Vagina (tissue), 2 donors: ENCODE results near the gene PDLIM4. TPM values are rescaled to one million over a fixed set of nuclear protein-coding genes. Genes with fewer than 3 reads are reported as not detected.

Experiments used
- DNase-seq, 2 donors: peaks; one replicate each; pipeline ENCODE4 v3.0.0-alpha.2; 2017; ENCODE audit errors: extremely low spot score in 2 of 2
- H3K27ac ChIP-seq: fragments of 200-600 bp; sonication (generic); one replicate; pipeline ENCODE4 v1.5.1; 2019
- H3K27me3 ChIP-seq: fragments of 200-600 bp; sonication (generic); one replicate; pipeline ENCODE4 v1.5.1; 2019
- H3K36me3 ChIP-seq, 2 donors: fragments of 200-600 bp; sonication (generic); one replicate each; pipeline ENCODE4 v1.5.1; 2017 to 2019
- H3K4me1 ChIP-seq: fragments of 200-600 bp; sonication (generic); one replicate; pipeline ENCODE4 v1.5.1; 2019
- H3K4me3 ChIP-seq, 2 donors: fragments of 200-600 bp; sonication (generic); 1 replicate in 1 of 2; 2 replicates in 1 of 2; pipeline ENCODE4 v1.5.1; 2016 to 2019
- H3K9me3 ChIP-seq: fragments of 200-600 bp; sonication (generic); one replicate; pipeline ENCODE4 v1.5.1; 2019
- CTCF ChIP-seq, 3 experiments: fragments of 450-650 bp in 2 of 3; fragments of 200-600 bp in 1 of 3; sonication (generic) in 1 of 3; IDR thresholded peaks; one replicate each; pipeline ENCODE4 v1.5.1; 2017 to 2019; ENCODE audit warnings: antibody characterized with exemption in 3 of 3, mild to moderate bottlenecking in 2 of 3, moderate library complexity in 2 of 3
- POLR2A ChIP-seq, 2 donors: fragments of 450-650 bp; IDR thresholded peaks; one replicate each; pipeline ENCODE4 v1.6.1; 2017; ENCODE audit warnings: antibody characterized with exemption in 2 of 2, mild to moderate bottlenecking in 2 of 2, moderate library complexity in 2 of 2
- POLR2AphosphoS5 ChIP-seq, 2 donors: sonication (generic); formaldehyde crosslinking; IDR thresholded peaks; one replicate each; pipeline ENCODE4 v1.9.0; 2017; ENCODE audit warnings: antibody characterized with exemption in 2 of 2, mild to moderate bottlenecking in 2 of 2, low read depth in 1 of 2; ENCODE audit not compliant: insufficient read depth in 1 of 2
- intact Hi-C: fragments of 100-400 bp; cut with DNase I; formaldehyde crosslinking; loops from one replicate; pipeline ENCODE4 v1.15.1; 2023
- total RNA-seq: library from RNA; depleted of rRNA; stranded (reverse); fragments of >200 nt; gene quantifications from one replicate; pipeline ENCODE4 v1.2.3, GENCODE V29; 2016

PDLIM4 gene
- total RNA-seq, 1 donor from 2014 or later = 76.4 TPM

- H3K36me3 ChIP-seq = no peaks in the 10 kb centered on the region
- H3K27ac ChIP-seq = no peak overlapping the region
- no peaks in the 10 kb centered on the region for H3K27me3 ChIP-seq
- TF ChIP-seq POLR2AphosphoS5 (IDR thresholded peaks at IDR 0.05; ENCODE audit: insufficient read depth in 1 of 2, low read depth in 1 of 2) (no peak), POLR2A (IDR thresholded peaks at IDR 0.05) (no peak), CTCF (IDR thresholded peaks at IDR 0.05) (no peak)
- H3K9me3 ChIP-seq = no peaks in the 10 kb centered on the region
- no peak overlapping the region for H3K4me3 ChIP-seq
- intact Hi-C loops = loop anchor here (10.0 kb wide), 1 partner anchor 124 kb away; no protein-coding TSS in a partner anchor
- H3K4me1 ChIP-seq = peaks cover 22% of the 10 kb centered on the region
- DNase-seq = no peak
Measured at GRCh38 chr5:132250547-132250946, 6.9 kb upstream of the PDLIM4 start.

GRCh38 chr5:132251220-132251725 is 6.2 kb upstream of the PDLIM4 start:
- no peak overlapping the region for H3K4me3 ChIP-seq
- H3K27ac ChIP-seq = no peak overlapping the region
- H3K27me3 ChIP-seq = no peaks in the 10 kb centered on the region
- DNase-seq = peak in 1 of 2 donors; percentile 80
- intact Hi-C loops = loop anchor here (10.0 kb wide), 1 partner anchor 124 kb away; no protein-coding TSS in a partner anchor
- H3K9me3 ChIP-seq = no peaks in the 10 kb centered on the region
- H3K4me1 ChIP-seq = peaks cover 23% of the 10 kb centered on the region
- TF ChIP-seq POLR2AphosphoS5 (IDR thresholded peaks at IDR 0.05; ENCODE audit: insufficient read depth in 1 of 2, low read depth in 1 of 2) = no peak
- no peak for TF ChIP-seq POLR2A (IDR thresholded peaks at IDR 0.05)
- no peak for TF ChIP-seq CTCF (IDR thresholded peaks at IDR 0.05)
- no peaks in the 10 kb centered on the region for H3K36me3 ChIP-seq

- Histone ChIP-seq H3K36me3 (no peaks in the 10 kb centered on the region), H3K4me1 (peaks cover 38% of the 10 kb centered on the region), H3K27ac (no peak overlapping the region), H3K4me3 (no peak overlapping the region), H3K9me3 (no peaks in the 10 kb centered on the region), H3K27me3 (no peaks in the 10 kb centered on the region)
- TF ChIP-seq POLR2AphosphoS5 (IDR thresholded peaks at IDR 0.05; ENCODE audit: insufficient read depth in 1 of 2, low read depth in 1 of 2) (no peak), POLR2A (IDR thresholded peaks at IDR 0.05) (no peak), CTCF (IDR thresholded peaks at IDR 0.05) (no peak)
- peak in 1 of 2 donors; percentile 80 for DNase-seq
- intact Hi-C loops = loop anchor here (10.0 kb wide), 1 partner anchor 122 kb away; no protein-coding TSS in a partner anchor
Measured at GRCh38 chr5:132253008-132253441, 4.5 kb upstream of the PDLIM4 start.

- Histone ChIP-seq H3K4me1 (peaks cover 45% of the 10 kb centered on the region), H3K27me3 (no peaks in the 10 kb centered on the region), H3K4me3 (no peak overlapping the region), H3K9me3 (no peaks in the 10 kb centered on the region), H3K27ac (no peak overlapping the region), H3K36me3 (no peaks in the 10 kb centered on the region)
- intact Hi-C loops = loop anchor here (10.0 kb wide), 1 partner anchor 121 kb away; no protein-coding TSS in a partner anchor
- no peak for DNase-seq
- TF ChIP-seq POLR2AphosphoS5 (IDR thresholded peaks at IDR 0.05; ENCODE audit: insufficient read depth in 1 of 2, low read depth in 1 of 2) (no peak), POLR2A (IDR thresholded peaks at IDR 0.05) (no peak), CTCF (IDR thresholded peaks at IDR 0.05) (no peak)
Measured at GRCh38 chr5:132253452-132254320, 3.8 kb upstream of the PDLIM4 start.
